HT-29 (cell line): ENCODE measurements around the gene DOK5. TPM values are rescaled to one million over a fixed set of nuclear protein-coding genes. Genes with fewer than 3 reads are reported as not detected.

Experiments
- DNase-seq: peaks from one replicate; pipeline ENCODE4 v3.0.0-alpha.2; 2015; ENCODE audit warnings: low spot score
- total RNA-seq: library from RNA; depleted of rRNA; stranded (reverse); fragments of >200 nt; shearing (Covaris generic); gene quantifications from 2 replicates; pipeline ENCODE4 v1.2.3, GENCODE V29; 2014

The DOK5 gene
- total RNA-seq, 1 experiment from 2014 or later, result not detected

GRCh38 chr20:54692168-54692887 is 216.9 kb downstream of the DOK5 start:
- no peak for DNase-seq

GRCh38 chr20:54694516-54694915 is 219.1 kb downstream of the DOK5 start:
- DNase-seq, result no peak

GRCh38 chr20:54698373-54698772 is 223.0 kb downstream of the DOK5 start:
- no peak for DNase-seq
